GM10248 (cell line): ENCODE results near the gene FNDC3B.

Experiments
- CTCF ChIA-PET: fragments of 300-600 bp; sonication (Branson Sonifier 250); formaldehyde crosslinking; extraction: SDS; loops from one replicate; lab custom pipeline; 2021; ENCODE audit warnings: antibody characterized with exemption; lab: Yijun Ruan, JAX
- POLR2A ChIA-PET: fragments of 350-650 bp; sonication (Branson Sonifier 250); formaldehyde crosslinking; extraction: SDS; loops from one replicate; lab custom pipeline; 2020; ENCODE audit warnings: antibody characterized with exemption; lab: Yijun Ruan, JAX
- DNase-seq: peaks from one replicate; pipeline ENCODE4 v3.0.0; 2012; ENCODE audit errors: extremely low spot score
- TF ChIP-seq, protein P1 (sequence below): IDR thresholded peaks from 2 replicates; pipeline ENCODE4 v1.5.1; 2012; ENCODE audit warnings: mild to moderate bottlenecking, low read depth; ENCODE audit errors: extremely low read depth, missing control alignments, control extremely low read depth

The FNDC3B gene

DNA sequence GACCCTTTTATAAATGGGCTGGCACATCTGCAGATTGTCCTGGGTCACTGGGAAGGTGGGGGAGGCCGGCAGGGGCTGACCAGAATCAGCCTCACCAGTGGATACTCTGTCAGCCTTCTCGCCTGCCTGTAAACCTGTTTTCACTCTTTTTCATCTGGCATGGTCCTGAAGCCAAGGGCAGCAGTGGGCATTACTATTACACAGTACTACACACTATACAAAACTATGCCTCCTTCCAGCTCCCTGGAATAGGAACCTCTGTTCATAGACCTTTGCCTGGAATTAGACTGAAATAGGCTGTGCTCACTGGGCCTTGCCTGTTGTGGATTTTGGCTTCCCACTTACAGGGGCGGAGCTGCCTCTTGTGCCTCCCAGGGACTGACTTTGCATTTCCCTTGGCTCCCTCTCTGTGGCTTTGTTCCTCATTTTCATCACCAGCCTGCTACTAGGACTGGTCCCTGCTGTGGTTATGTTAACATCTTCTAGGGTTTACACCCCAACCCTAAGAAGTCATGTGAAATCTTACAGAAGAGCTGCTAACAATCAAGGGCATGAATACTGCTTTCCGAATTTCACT, 120.7 kb downstream of the FNDC3B start:
- no peak for DNase-seq
- ChIA-PET POLR2A (no interaction called here), CTCF (interaction anchor here (1.5 to 2.3 kb wide), 3 partner anchors 10 to 77 kb away, joined by 4 to 12 read pairs (median 5); no protein-coding TSS in a partner anchor)
- TF ChIP-seq, protein P1, sequence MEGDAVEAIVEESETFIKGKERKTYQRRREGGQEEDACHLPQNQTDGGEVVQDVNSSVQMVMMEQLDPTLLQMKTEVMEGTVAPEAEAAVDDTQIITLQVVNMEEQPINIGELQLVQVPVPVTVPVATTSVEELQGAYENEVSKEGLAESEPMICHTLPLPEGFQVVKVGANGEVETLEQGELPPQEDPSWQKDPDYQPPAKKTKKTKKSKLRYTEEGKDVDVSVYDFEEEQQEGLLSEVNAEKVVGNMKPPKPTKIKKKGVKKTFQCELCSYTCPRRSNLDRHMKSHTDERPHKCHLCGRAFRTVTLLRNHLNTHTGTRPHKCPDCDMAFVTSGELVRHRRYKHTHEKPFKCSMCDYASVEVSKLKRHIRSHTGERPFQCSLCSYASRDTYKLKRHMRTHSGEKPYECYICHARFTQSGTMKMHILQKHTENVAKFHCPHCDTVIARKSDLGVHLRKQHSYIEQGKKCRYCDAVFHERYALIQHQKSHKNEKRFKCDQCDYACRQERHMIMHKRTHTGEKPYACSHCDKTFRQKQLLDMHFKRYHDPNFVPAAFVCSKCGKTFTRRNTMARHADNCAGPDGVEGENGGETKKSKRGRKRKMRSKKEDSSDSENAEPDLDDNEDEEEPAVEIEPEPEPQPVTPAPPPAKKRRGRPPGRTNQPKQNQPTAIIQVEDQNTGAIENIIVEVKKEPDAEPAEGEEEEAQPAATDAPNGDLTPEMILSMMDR, result no peak

GRCh38 chr3:172161133-172161789, 121.9 kb downstream of the FNDC3B start:
- TF ChIP-seq, protein P1, result no peak
- POLR2A ChIA-PET, result no interaction called here
- no peak for DNase-seq
- CTCF ChIA-PET, result no interaction called here

DNA sequence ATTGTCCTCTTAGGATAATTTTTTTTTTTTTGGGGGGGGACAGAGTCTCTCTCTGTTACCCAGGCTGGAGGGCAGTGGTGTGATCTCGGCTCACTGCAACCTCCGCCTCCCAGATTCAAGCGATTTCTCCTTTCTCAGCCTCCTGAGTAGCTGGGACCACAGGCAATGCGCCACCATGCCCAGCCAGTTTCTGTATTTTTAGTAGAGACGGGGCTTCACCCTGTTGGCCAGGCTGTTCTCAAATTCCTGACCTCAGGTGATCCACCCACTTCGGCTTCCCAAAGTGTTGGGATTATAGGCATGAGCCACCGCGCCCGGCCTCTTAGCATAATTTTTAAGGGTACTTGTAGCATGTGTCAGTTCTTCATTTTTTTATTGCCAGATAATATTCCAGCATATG, 122.6 kb downstream of the FNDC3B start:
- TF ChIP-seq, protein P1, result no peak
- POLR2A ChIA-PET, result no interaction called here
- CTCF ChIA-PET, result interaction anchor here (1.8 to 2.1 kb wide), 2 partner anchors 11 kb away, joined by 7 read pairs; no protein-coding TSS in a partner anchor
- DNase-seq, result no peak

GRCh38 chr3:172163320-172163719, 123.9 kb downstream of the FNDC3B start:
- TF ChIP-seq, protein P1, result no peak
- POLR2A ChIA-PET, result no interaction called here
- DNase-seq, result no peak
- CTCF ChIA-PET, result interaction anchor here (1.5 to 2.2 kb wide), 4 partner anchors 9 to 15 kb away, joined by 3 to 15 read pairs (median 7); no protein-coding TSS in a partner anchor

GRCh38 chr3:172164620-172165362, 125.4 kb downstream of the FNDC3B start:
- ChIA-PET CTCF (no interaction called here), POLR2A (no interaction called here)
- TF ChIP-seq, protein P1, result no peak
- no peak for DNase-seq

GRCh38 chr3:172166261-172166660, 126.9 kb downstream of the FNDC3B start:
- POLR2A ChIA-PET, result no interaction called here
- TF ChIP-seq, protein P1, result no peak
- no peak for DNase-seq
- CTCF ChIA-PET, result interaction anchor here (0.6 to 3.6 kb wide), 2 partner anchors 9 to 11 kb away, joined by 3 to 12 read pairs; no protein-coding TSS in a partner anchor
